Thyroid gland (tissue), 4 donors: ENCODE data around the gene BRIP1. TPM values are rescaled to one million over a fixed set of nuclear protein-coding genes. Genes with fewer than 3 reads are reported as not detected.

Source experiments
- DNase-seq, 2 donors: peaks; one replicate each; pipeline ENCODE4 v3.0.0-alpha.2; 2019
- H3K27ac ChIP-seq, 3 donors: fragments of 200-600 bp; sonication (generic); 1 replicate in 2 of 3; 2 replicates in 1 of 3; pipeline ENCODE4 v1.5.1; 2016 to 2019; ENCODE audit warnings: mild to moderate bottlenecking in 1 of 3, moderate library complexity in 1 of 3
- H3K27me3 ChIP-seq: fragments of 200-600 bp; sonication (generic); one replicate; pipeline ENCODE4 v1.5.1; 2019
- H3K36me3 ChIP-seq, 2 donors: fragments of 200-600 bp; sonication (generic); one replicate each; pipeline ENCODE4 v1.5.1; 2016 to 2019
- H3K4me1 ChIP-seq, 2 donors: fragments of 200-600 bp; sonication (generic); one replicate each; pipeline ENCODE4 v1.5.1; 2017 to 2019
- H3K4me3 ChIP-seq, 3 donors: fragments of 200-600 bp; sonication (generic); replicated peaks in 1 of 3; 1 replicate in 2 of 3; 2 replicates in 1 of 3; pipeline ENCODE4 v1.5.1; 2016; ENCODE audit warnings: mild to moderate bottlenecking in 1 of 3
- H3K9me3 ChIP-seq: fragments of 200-600 bp; sonication (generic); one replicate; pipeline ENCODE4 v1.5.1; 2017
- POLR2A ChIP-seq, 2 donors: fragments of 450-650 bp; IDR thresholded peaks; one replicate each; pipeline ENCODE4 v1.6.1; 2017; ENCODE audit warnings: antibody characterized with exemption in 2 of 2, mild to moderate bottlenecking in 2 of 2, moderate library complexity in 1 of 2
- WGBS, 2 donors: methylation state at CpG; one replicate each; pipeline ENCODE4 v1.1.5; 2017; 5-methylcytosine and 5-hydroxymethylcytosine counted together
- intact Hi-C: fragments of 100-400 bp; cut with DNase I; formaldehyde crosslinking; loops from one replicate; pipeline ENCODE4 v1.15.1; 2023
- total RNA-seq, 4 donors: library from RNA; depleted of rRNA; stranded (reverse); fragments of >200 nt; gene quantifications; one replicate each; pipeline ENCODE4 v1.2.3, GENCODE V29; 2016
- TF ChIP-seq, protein P1 (sequence below), 6 experiments: fragments of 200-600 bp in 3 of 6; fragments of 450-650 bp in 3 of 6; sonication (generic) in 3 of 6; IDR thresholded peaks; one replicate each; pipeline ENCODE4 v1.5.1; 2016 to 2019; ENCODE audit warnings: antibody characterized with exemption in 6 of 6, mild to moderate bottlenecking in 2 of 6, inconsistent platforms in 1 of 6, moderate library complexity in 1 of 6

BRIP1 gene
- total RNA-seq, 4 donors from 2014 or later = 0.40 TPM; not detected in 3

DNA sequence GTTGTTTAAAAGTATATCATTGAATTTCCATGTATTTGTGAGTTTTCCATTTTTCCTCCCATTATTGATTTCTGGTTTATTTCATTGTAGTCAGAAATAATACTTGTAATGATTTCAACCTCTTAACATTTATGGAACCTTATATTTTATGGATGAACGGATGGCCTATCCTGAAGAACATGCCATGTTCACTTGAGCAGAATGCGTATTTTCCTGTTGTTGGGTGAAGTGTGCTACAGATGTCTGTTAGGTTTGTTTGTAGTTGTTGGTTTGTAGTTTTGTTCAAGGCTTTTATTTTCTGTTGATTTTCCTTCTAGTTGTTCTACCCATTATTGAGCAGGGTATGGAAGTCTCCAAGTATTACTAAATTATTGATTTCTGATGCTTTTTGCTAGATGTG is 165.1 kb downstream of the BRIP1 start:
- no peaks in the 10 kb centered on the region for H3K36me3 ChIP-seq
- no peak for TF ChIP-seq POLR2A (IDR thresholded peaks at IDR 0.05)
- TF ChIP-seq, protein P1, sequence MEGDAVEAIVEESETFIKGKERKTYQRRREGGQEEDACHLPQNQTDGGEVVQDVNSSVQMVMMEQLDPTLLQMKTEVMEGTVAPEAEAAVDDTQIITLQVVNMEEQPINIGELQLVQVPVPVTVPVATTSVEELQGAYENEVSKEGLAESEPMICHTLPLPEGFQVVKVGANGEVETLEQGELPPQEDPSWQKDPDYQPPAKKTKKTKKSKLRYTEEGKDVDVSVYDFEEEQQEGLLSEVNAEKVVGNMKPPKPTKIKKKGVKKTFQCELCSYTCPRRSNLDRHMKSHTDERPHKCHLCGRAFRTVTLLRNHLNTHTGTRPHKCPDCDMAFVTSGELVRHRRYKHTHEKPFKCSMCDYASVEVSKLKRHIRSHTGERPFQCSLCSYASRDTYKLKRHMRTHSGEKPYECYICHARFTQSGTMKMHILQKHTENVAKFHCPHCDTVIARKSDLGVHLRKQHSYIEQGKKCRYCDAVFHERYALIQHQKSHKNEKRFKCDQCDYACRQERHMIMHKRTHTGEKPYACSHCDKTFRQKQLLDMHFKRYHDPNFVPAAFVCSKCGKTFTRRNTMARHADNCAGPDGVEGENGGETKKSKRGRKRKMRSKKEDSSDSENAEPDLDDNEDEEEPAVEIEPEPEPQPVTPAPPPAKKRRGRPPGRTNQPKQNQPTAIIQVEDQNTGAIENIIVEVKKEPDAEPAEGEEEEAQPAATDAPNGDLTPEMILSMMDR (IDR thresholded peaks at IDR 0.05) = no peak
- no peaks in the 10 kb centered on the region for H3K4me1 ChIP-seq
- H3K4me3 ChIP-seq = no peak overlapping the region
- 94 to 99% methylated on average over 2 of the region's 2 CpGs for WGBS, 2 donors
- H3K9me3 ChIP-seq = no peaks in the 10 kb centered on the region
- no peak overlapping the region for H3K27ac ChIP-seq
- no peak for DNase-seq
- no peaks in the 10 kb centered on the region for H3K27me3 ChIP-seq
- intact Hi-C loops = no loop called here

GRCh38 chr17:61695779-61696337 is 167.5 kb downstream of the BRIP1 start:
- H3K4me1 ChIP-seq = no peaks in the 10 kb centered on the region
- WGBS, 2 donors = 93 to 94% methylated on average over 2 of the region's 2 CpGs
- no peak overlapping the region for H3K4me3 ChIP-seq
- H3K27ac ChIP-seq = no peak overlapping the region
- DNase-seq = no peak
- no peak for TF ChIP-seq POLR2A (IDR thresholded peaks at IDR 0.05)
- TF ChIP-seq, protein P1 (IDR thresholded peaks at IDR 0.05) = no peak
- no peaks in the 10 kb centered on the region for H3K9me3 ChIP-seq
- no peaks in the 10 kb centered on the region for H3K27me3 ChIP-seq
- intact Hi-C loops = no loop called here
- H3K36me3 ChIP-seq = no peaks in the 10 kb centered on the region

- TF ChIP-seq, protein P1 (IDR thresholded peaks at IDR 0.05) = no peak
- TF ChIP-seq POLR2A (IDR thresholded peaks at IDR 0.05) = no peak
- intact Hi-C loops = no loop called here
- WGBS, 2 donors = 82% methylated on average over 1 of the region's 1 CpG
- H3K27me3 ChIP-seq = no peaks in the 10 kb centered on the region
- H3K4me3 ChIP-seq = no peak overlapping the region
- no peaks in the 10 kb centered on the region for H3K4me1 ChIP-seq
- H3K27ac ChIP-seq = no peak overlapping the region
- no peaks in the 10 kb centered on the region for H3K36me3 ChIP-seq
- DNase-seq = no peak
- no peaks in the 10 kb centered on the region for H3K9me3 ChIP-seq
Observed at GRCh38 chr17:61694095-61694494, 169.2 kb downstream of the BRIP1 start.

- H3K4me3 ChIP-seq = no peak overlapping the region
- WGBS, 2 donors = 94 to 96% methylated on average over 3 of the region's 3 CpGs
- no peaks in the 10 kb centered on the region for H3K9me3 ChIP-seq
- no peaks in the 10 kb centered on the region for H3K27me3 ChIP-seq
- DNase-seq = no peak
- H3K36me3 ChIP-seq = no peaks in the 10 kb centered on the region
- no peaks in the 10 kb centered on the region for H3K4me1 ChIP-seq
- no peak overlapping the region for H3K27ac ChIP-seq
- TF ChIP-seq, protein P1 (IDR thresholded peaks at IDR 0.05) = no peak
- TF ChIP-seq POLR2A (IDR thresholded peaks at IDR 0.05) = no peak
- intact Hi-C loops = no loop called here
Observed at GRCh38 chr17:61689610-61690180, 173.6 kb downstream of the BRIP1 start.

- WGBS, 2 donors = 91 to 94% methylated on average over 2 of the region's 2 CpGs
- Histone ChIP-seq H3K4me3 (no peak overlapping the region), H3K4me1 (no peaks in the 10 kb centered on the region), H3K9me3 (no peaks in the 10 kb centered on the region), H3K36me3 (no peaks in the 10 kb centered on the region), H3K27me3 (no peaks in the 10 kb centered on the region), H3K27ac (no peak overlapping the region)
- intact Hi-C loops = no loop called here
- TF ChIP-seq, protein P1 (IDR thresholded peaks at IDR 0.05) = no peak
- TF ChIP-seq POLR2A (IDR thresholded peaks at IDR 0.05) = no peak
- DNase-seq = no peak
Observed at GRCh38 chr17:61687769-61688168, 175.6 kb downstream of the BRIP1 start.
